Epithelial cell of proximal tubule (primary cell): ENCODE data around the gene RNF214. TPM values are rescaled to one million over a fixed set of nuclear protein-coding genes. Genes with fewer than 3 reads are reported as not detected.
"Not testable (repeated sequence)": the region's sequence is repeated elsewhere in the genome, so short reads cannot be mapped to it uniquely, and the experiment has no call there.

Source experiments
- DNase-seq: peaks from one replicate; pipeline ENCODE4 v3.0.0-alpha.2; 2011; ENCODE audit warnings: low read depth
- H3K4me3 ChIP-seq: 2 replicates; pipeline ENCODE4 v1.5.1; 2011; ENCODE audit warnings: low read depth, mild to moderate bottlenecking, low read length
- total RNA-seq: library from RNA; depleted of rRNA; stranded (reverse); fragments of >200 nt; gene quantifications from 2 replicates; pipeline ENCODE4 v1.2.3, GENCODE V29; 2015
- TF ChIP-seq, protein P1 (sequence below): conservative IDR thresholded peaks from 2 replicates; pipeline ENCODE4 v1.5.1; 2012; ENCODE audit warnings: low read depth, mild to moderate bottlenecking, low read length

RNF214 gene
- total RNA-seq, 1 donor from 2014 or later: 9.7 TPM

DNA sequence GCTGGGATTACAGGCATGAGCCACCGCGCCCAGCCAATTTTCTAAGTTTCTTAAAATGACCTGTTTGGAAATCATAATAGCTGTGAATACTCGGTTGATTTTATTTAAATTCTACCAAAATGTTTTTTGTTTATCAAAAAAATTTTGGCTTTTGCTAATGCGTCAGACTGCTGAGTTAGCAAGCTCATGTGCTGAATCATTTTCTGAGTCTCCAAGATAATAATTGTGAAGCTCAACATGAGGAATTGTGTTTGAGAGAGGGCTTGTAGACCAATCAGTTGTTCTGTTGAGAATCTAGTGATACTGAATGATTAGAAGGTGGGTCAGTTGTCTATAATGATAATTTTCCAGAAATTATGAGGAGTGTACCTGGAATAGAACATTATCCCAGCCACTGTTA, 15.9 kb downstream of the RNF214 start:
- TF ChIP-seq, protein P1, sequence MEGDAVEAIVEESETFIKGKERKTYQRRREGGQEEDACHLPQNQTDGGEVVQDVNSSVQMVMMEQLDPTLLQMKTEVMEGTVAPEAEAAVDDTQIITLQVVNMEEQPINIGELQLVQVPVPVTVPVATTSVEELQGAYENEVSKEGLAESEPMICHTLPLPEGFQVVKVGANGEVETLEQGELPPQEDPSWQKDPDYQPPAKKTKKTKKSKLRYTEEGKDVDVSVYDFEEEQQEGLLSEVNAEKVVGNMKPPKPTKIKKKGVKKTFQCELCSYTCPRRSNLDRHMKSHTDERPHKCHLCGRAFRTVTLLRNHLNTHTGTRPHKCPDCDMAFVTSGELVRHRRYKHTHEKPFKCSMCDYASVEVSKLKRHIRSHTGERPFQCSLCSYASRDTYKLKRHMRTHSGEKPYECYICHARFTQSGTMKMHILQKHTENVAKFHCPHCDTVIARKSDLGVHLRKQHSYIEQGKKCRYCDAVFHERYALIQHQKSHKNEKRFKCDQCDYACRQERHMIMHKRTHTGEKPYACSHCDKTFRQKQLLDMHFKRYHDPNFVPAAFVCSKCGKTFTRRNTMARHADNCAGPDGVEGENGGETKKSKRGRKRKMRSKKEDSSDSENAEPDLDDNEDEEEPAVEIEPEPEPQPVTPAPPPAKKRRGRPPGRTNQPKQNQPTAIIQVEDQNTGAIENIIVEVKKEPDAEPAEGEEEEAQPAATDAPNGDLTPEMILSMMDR: no peak

DNA sequence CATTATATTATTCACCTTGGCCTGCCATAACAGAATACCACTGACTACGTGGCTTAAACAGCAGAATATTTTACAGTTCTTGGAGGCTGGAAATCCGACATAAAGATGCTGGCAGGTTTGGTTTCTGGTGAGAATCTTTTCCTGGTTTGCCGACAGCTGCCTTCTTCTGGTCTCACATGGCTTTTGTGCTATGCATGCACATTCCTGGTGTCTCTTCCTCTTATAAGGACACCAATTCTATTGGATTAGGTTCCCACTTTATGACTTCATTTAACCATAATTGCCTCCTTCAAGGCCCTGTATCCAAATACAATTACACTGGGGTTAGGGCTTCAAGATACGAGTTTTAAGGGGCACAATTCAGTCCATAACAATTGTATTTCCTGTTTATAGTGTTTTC, 17.1 kb downstream of the RNF214 start:
- TF ChIP-seq, protein P1: no peak

More for the DNA sequence above, 15.9 kb downstream of the RNF214 start:
- no peak overlapping the region for H3K4me3 ChIP-seq
- DNase-seq: no peak

DNA sequence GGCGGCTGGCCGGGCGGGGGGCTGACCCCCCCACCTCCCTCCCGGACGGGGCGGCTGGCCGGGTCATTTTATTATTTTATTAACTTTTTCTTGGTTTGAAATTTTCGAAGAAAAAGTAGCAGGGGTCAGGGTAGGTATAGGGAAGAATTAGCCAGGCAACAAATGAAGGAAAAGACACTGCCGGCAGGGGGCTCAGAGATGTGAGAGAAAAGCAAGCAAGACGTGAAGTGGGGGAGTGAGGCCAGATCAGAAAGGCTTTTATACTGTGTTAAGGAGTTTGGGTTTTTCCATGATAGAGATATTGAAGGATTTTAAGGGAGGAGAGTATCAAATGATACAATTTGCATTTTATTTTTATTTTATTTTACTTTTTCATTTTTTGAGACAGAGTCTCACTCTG, 19.0 kb downstream of the RNF214 start:
- TF ChIP-seq, protein P1: no peak
- no peak overlapping the region for H3K4me3 ChIP-seq
- no peak for DNase-seq

More for the DNA sequence above, 17.1 kb downstream of the RNF214 start:
- no peak overlapping the region for H3K4me3 ChIP-seq
- no peak for DNase-seq

DNA sequence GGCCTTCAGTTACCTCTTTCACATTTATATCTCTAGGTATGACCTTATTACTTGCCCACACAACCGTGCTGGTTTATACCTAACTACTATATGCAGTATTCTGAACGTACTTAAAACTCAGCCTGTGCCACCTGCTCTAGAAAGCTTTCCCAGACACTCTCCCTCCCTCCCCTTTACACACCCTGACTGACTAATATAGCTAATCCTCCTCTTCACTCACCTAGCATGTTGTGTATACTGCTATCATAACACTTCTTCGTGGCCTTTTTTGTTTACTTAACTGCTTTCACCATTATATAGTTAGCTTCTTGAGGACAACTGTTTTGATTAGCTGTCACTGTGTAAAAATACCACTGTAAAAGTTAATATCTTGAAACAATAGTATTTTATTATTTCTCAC, 23.5 kb downstream of the RNF214 start:
- TF ChIP-seq, protein P1: no peak
- H3K4me3 ChIP-seq: no peak overlapping the region
- DNase-seq: no peak

DNA sequence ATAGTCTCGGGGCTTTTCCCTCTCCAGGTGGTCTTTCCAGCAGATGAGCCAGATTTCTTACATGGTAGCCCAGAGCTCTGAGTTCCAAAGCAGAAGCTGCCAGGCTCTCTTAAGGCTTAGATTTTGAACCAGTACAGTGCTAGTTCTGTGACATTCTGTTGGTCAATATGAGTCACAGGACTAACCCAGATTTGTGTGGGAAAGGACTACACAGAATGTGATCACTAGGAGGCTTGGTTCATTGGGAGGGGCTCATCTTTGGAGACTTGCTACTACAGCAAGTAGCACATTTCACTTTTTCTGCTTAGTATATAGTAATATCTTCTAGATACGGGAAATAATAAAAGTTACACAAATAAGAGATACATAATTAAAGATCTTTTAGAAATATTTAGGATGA, 24.1 kb downstream of the RNF214 start:
- DNase-seq: no peak
- no peak overlapping the region for H3K4me3 ChIP-seq
- TF ChIP-seq, protein P1: no peak

DNA sequence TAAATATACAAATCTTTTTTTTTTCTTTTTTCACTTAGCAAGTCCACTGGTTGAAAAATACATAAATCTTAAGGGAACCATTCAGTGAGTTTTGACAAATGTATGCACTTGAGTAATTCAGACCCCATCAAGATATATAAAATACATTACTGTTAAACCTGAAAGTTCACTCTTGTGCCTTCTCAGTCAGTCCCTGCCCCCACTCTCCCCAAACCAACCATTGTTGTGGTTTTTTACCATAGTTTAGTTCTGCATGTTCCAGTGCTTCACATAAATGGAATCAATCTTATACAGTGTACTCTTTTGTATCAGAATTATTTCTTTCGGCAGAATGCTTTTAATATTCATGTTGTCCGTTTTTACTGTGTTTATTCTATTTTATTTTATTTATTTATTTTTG, 26.1 kb downstream of the RNF214 start:
- no peak overlapping the region for H3K4me3 ChIP-seq
- DNase-seq: no peak
- TF ChIP-seq, protein P1: no peak

DNA sequence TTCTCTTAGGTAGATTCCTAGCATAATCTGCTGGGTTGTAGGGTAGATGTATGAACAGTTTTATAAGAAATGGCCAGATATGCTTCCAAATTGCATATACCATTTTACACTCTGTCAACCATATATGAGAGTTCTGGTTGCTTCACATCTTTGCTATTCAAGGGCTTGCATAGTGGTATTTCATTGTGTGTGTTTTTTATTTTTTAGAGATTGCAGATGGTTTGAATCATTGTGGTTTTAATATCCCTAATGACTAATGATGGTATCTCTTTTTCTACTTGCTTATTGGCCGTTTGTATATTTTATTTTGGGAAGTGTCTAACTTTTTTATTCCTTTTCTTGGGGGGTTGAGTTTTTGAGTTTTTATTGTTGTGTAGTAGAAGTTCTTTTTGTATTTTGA, 26.9 kb downstream of the RNF214 start:
- no peak overlapping the region for H3K4me3 ChIP-seq
- TF ChIP-seq, protein P1: no peak
- DNase-seq: no peak

DNA sequence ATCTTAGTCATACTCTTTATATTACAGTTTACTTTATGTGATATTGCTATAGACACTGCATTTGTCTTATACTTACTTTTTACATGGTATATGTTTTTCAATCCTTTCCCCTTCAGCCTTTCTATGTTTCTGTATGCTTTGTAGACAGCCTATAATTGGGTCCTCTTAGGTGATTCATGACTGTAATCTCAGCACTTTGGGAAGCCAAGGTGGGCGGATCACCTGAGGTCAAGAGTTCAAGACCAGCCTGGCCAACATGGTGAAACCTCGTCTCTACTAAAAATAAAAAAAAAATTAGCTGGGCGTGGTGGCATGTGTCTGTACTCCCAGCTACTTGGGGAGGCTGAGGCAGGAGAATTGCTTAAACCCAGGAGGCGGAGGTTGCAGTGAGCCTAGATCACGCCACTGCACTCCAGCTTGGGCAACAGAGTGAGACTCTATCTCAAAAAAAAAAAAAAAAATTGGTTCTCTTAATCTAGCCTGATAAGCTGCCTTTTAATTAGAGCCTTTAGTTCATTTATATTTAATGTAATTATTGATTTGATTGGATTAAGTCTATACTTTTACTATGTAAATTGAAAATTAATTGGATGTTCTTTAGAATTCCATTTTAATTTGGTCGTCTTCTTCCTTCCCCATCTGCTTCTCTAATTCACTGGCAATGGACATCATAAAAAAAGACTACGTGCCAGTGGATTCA, 32.3 kb downstream of the RNF214 start:
- H3K4me3 ChIP-seq, DNase-seq: not testable (repeated sequence)
